A549 (cell line): ENCODE measurements around the gene PHLDA1. TPM values are rescaled to one million over a fixed set of nuclear protein-coding genes. Genes with fewer than 3 reads are reported as not detected.
A peak's percentile ranks its signal among the peaks of the same experiment; 100 is the strongest.

ENCODE experiments used
- ATAC-seq, 2 experiments: fragments of 200-7000 bp in 1 of 2; fragments of >200 bp in 1 of 2; cut with Nextera tagmentation in 1 of 2; cut with Tn5 transposase in 1 of 2; 3 replicates each; pipeline versions ENCODE4 v1.8.0 to v1.9.1; 2018 to 2020; ENCODE audit warnings: mild to moderate bottlenecking in 1 of 2, moderate library complexity in 1 of 2
- CTCF ChIA-PET: fragments of 300-600 bp; sonication (Branson Sonifier 250); formaldehyde crosslinking; extraction: SDS; loops from one replicate; lab custom pipeline; 2021; ENCODE audit warnings: antibody characterized with exemption, inconsistent platforms; lab: Yijun Ruan, JAX
- POLR2A ChIA-PET: fragments of 350-600 bp; formaldehyde crosslinking; extraction: SDS; loops from one replicate; lab custom pipeline; 2021; ENCODE audit warnings: antibody characterized with exemption, inconsistent platforms; lab: Yijun Ruan, JAX
- DNase-seq, 2 experiments: peaks; one replicate each; pipeline versions ENCODE4 v3.0.0 to v3.0.0-alpha.2; 2011 to 2016; ENCODE audit warnings: low read depth in 1 of 2, low spot score in 1 of 2
- FAIRE-seq: peaks from 2 replicates; lab custom pipeline; 2011; peaks lifted over from hg19 to GRCh38; lab: Jason Lieb, UNC
- H3K27ac ChIP-seq, 2 experiments: fragments of >200 bp; sonication (Bioruptor Twin); formaldehyde crosslinking; 3 replicates each; pipeline ENCODE4 v1.5.1; 2016 to 2017
- H3K4me1 ChIP-seq: fragments of >200 bp; sonication (Bioruptor Twin); formaldehyde crosslinking; 3 replicates; pipeline ENCODE4 v1.6.1; 2016
- H3K4me2 ChIP-seq: fragments of >200 bp; sonication (Bioruptor Twin); formaldehyde crosslinking; 3 replicates; pipeline ENCODE4 v1.6.1; 2016
- H3K4me3 ChIP-seq: fragments of >200 bp; sonication (Bioruptor Twin); formaldehyde crosslinking; 3 replicates; pipeline ENCODE4 v1.5.1; 2016
- H3K9me3 ChIP-seq: fragments of >200 bp; sonication (Bioruptor Twin); formaldehyde crosslinking; 3 replicates; pipeline ENCODE4 v1.6.1; 2016
- CHD2 ChIP-seq: fragments of 150-350 bp; IDR thresholded peaks from 2 replicates; pipeline ENCODE4 v1.6.1; 2014; ENCODE audit warnings: low read length; ENCODE audit not compliant: partially characterized antibody
- E2F6 ChIP-seq: IDR thresholded peaks from 2 replicates; pipeline ENCODE4 v1.6.1; 2012; ENCODE audit warnings: low read depth, borderline replicate concordance
- FOSB ChIP-seq: fragments of 250-450 bp; sonication (Bioruptor Pico); IDR thresholded peaks from 2 replicates; pipeline ENCODE4 v1.5.0; 2020; ENCODE audit warnings: mild to moderate bottlenecking, moderate library complexity
- GATA3 ChIP-seq: IDR thresholded peaks from 2 replicates; pipeline ENCODE4 v1.6.1; 2012; ENCODE audit warnings: borderline replicate concordance
- PBX3 ChIP-seq: IDR thresholded peaks from 2 replicates; pipeline ENCODE4 v1.6.1; 2012
- PHF8 ChIP-seq: fragments of 200-600 bp; sonication (generic); IDR thresholded peaks from 2 replicates; pipeline ENCODE4 v1.6.1; 2016; ENCODE audit warnings: low read depth, mild to moderate bottlenecking, antibody characterized with exemption, moderate library complexity, borderline replicate concordance
- POLR2AphosphoS2 ChIP-seq: conservative IDR thresholded peaks from 2 replicates; pipeline ENCODE4 v1.6.1; 2012; ENCODE audit warnings: low read length, improper control_type of control experiment, inconsistent platforms
- REST ChIP-seq: fragments of 200-600 bp; sonication (generic); IDR thresholded peaks from 2 replicates; pipeline ENCODE4 v1.6.1; 2016; ENCODE audit warnings: antibody characterized with exemption, mild to moderate bottlenecking, moderate library complexity
- TFCP2L1 ChIP-seq: fragments of 250-450 bp; sonication (Bioruptor Pico); IDR thresholded peaks from 2 replicates; pipeline ENCODE4 v1.5.0; 2021; ENCODE audit warnings: mild to moderate bottlenecking
- WGBS: methylation state at CpG from one replicate; pipeline ENCODE4 v1.1.6; 2017; ENCODE audit errors: missing lambda C conversion rate; 5-methylcytosine and 5-hydroxymethylcytosine counted together
- polyA plus RNA-seq, 4 experiments: library from polyadenylated mRNA; depleted of rRNA in 3 of 4; stranded (reverse); fragments of >200 nt; fragmentation: RNase III in 1 of 4; extraction: RNeasy Plus Mini Kit Qiagen cat#74134 plus additional on column Dnase treatment in 1 of 4; gene quantifications; 2 replicates in 3 of 4; 3 replicates in 1 of 4; pipeline ENCODE4 v1.2.3, GENCODE V29; 2011 to 2017

PHLDA1 gene
- polyA plus RNA-seq, 2 of the 4 experiments (the other 2 are of a cell fraction), result 43.1 to 71.6 TPM

- no peak for FAIRE-seq
- TF ChIP-seq POLR2AphosphoS2 (0 out of 2 replicates have a peak, but pooled peaks have one; percentile 10), GATA3 (no peak)
- TF ChIP-seq, all 56 proteins: peak for 1
- Histone ChIP-seq H3K9me3 (no peaks in the 10 kb centered on the region), H3K4me1 (peaks cover 36% of the 10 kb centered on the region), H3K27ac (peak overlapping the region; percentile 97 to 99), H3K4me3 (peak overlapping the region; percentile 72), H3K4me2 (peak overlapping the region; percentile 95)
- POLR2A ChIA-PET, result interaction anchor here (0.8 to 3.6 kb wide), 6 partner anchors 10 to 522 kb away, joined by 3 to 45 read pairs (median 12); partner anchors contain the start of genes BBS10 and KRR1
- DNase-seq (no peak), ATAC-seq (no peak)
- WGBS, result 57% methylated on average over 5 of the region's 5 CpGs
- CTCF ChIA-PET, result interaction anchor here (0.9 to 8.4 kb wide), 3 partner anchors 54 to 548 kb away, joined by 3 to 80 read pairs (median 15); no protein-coding TSS in a partner anchor
Observed at GRCh38 chr12:76033081-76034011, 1.8 kb upstream of the PHLDA1 start.

GRCh38 chr12:76032043-76032981 lies 736 bp upstream of the PHLDA1 start:
- DNase-seq, result peak; percentile 46 to 74
- WGBS, result under 1% methylated on average over 45 of the region's 58 CpGs
- POLR2A ChIA-PET, result interaction anchor here (0.5 to 3.6 kb wide), 46 partner anchors 11 to 703 kb away, joined by 3 to 45 read pairs (median 4); partner anchors contain the start of genes BBS10, CAPS2, GLIPR1L1 and GLIPR1L2
- ATAC-seq, result peak; percentile 35 to 47
- CTCF ChIA-PET, result interaction anchor here (0.6 to 8.4 kb wide), 32 partner anchors 11 to 569 kb away, joined by 3 to 80 read pairs (median 4); partner anchors contain the start of genes BBS10 and KRR1
- Histone ChIP-seq H3K4me2 (peak overlapping the region; percentile 95), H3K4me1 (peaks cover 35% of the 10 kb centered on the region), H3K4me3 (peak overlapping the region; percentile 72), H3K27ac (peak overlapping the region; percentile 97 to 99), H3K9me3 (no peaks in the 10 kb centered on the region)
- TF ChIP-seq CHD2 (peak; percentile 66), E2F6 (0 out of 2 replicates have a peak, but pooled peaks have one; percentile 18), TFCP2L1 (CRISPR knock-in tag) (peak; percentile 68), PBX3 (no peak), REST (peak; percentile 55), PHF8 (no peak), FOSB (CRISPR knock-in tag) (peak; percentile 40; the same call in 1 of the 2 replicates)
- FAIRE-seq, result no peak

- TF ChIP-seq PHF8, result peak; percentile 22; the same call in 1 of the 2 replicates
- TF ChIP-seq REST, result no peak
- FAIRE-seq (no peak), ATAC-seq (peak; percentile 33 to 45), DNase-seq (no peak)
- ChIA-PET POLR2A (interaction anchor here (0.6 to 3.6 kb wide), 46 partner anchors 10 to 701 kb away, joined by 3 to 45 read pairs (median 4); partner anchors contain the start of genes BBS10, CAPS2, GLIPR1L1 and GLIPR1L2), CTCF (interaction anchor here (0.6 to 8.4 kb wide), 35 partner anchors 10 to 546 kb away, joined by 3 to 80 read pairs (median 4); partner anchors contain the start of gene KRR1)
- WGBS, result under 1% methylated on average over 20 of the region's 26 CpGs
- peak overlapping the region; percentile 75 for H3K4me2 ChIP-seq
- peak overlapping the region; percentile 87 for H3K4me3 ChIP-seq
- H3K27ac ChIP-seq, result peak overlapping the region; percentile 90 to 99
- peaks cover 41% of the 10 kb centered on the region for H3K4me1 ChIP-seq
- no peaks in the 10 kb centered on the region for H3K9me3 ChIP-seq
Observed at GRCh38 chr12:76031081-76031413, 529 bp downstream of the PHLDA1 start.
